Measurements from ENCODE around the gene SEC22A. TPM values are rescaled to one million over a fixed set of nuclear protein-coding genes. Genes with fewer than 3 reads are reported as not detected.

The SEC22A gene
- total RNA-seq, 1 donor from 2014 or later: 9.5 TPM

DNA sequence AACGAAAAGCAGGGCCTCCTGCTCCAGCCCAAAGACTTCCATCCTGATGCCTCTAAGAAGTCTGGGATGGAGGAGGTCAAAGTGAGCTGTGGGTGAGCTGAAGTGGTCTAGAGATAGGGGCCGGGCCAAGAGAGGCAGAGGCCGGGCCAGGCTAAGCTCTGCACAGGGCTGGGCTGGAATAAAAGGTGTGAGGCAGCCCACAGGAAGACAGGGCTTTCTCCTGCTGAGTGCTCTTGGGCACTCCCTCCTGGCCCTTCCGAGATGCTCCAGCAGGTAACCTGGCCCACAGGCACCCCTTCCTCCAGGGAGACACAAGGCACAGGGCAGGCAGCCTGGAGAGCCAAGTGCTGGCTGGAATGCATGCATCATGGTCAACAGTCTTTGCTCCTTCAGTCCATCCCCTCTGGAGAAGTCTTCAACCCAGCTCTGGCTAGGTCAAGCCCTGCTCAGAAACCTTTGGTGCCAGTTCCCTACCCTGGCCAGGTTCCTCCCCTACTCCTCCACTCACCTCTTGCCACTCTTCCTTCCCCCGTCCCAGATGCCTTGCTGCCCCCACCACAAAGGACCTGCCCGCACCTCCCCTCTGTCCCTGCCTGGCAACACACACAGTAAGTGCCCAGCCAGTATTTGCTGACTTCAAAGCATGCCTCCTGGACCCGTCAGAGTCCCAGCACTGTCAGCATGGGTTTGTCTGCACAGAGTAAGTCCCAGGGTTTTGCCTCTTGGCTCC is 93.6 kb downstream of the SEC22A start:
- Histone ChIP-seq H3K4me1 (peaks cover 28% of the 10 kb centered on the region), H3K36me3 (peaks cover 67% of the 10 kb centered on the region), H3K9me3 (replicated peaks) (no peaks in the 10 kb centered on the region), H3K27ac (replicated peaks) (no peak overlapping the region), H3K27me3 (ENCODE audit: low read depth) (no peaks in the 10 kb centered on the region), H3K4me3 (no peak overlapping the region)
- DNase-seq: no peak
- intact Hi-C loops (cut with micrococcal nuclease): no loop called here
- TF ChIP-seq, protein P1, sequence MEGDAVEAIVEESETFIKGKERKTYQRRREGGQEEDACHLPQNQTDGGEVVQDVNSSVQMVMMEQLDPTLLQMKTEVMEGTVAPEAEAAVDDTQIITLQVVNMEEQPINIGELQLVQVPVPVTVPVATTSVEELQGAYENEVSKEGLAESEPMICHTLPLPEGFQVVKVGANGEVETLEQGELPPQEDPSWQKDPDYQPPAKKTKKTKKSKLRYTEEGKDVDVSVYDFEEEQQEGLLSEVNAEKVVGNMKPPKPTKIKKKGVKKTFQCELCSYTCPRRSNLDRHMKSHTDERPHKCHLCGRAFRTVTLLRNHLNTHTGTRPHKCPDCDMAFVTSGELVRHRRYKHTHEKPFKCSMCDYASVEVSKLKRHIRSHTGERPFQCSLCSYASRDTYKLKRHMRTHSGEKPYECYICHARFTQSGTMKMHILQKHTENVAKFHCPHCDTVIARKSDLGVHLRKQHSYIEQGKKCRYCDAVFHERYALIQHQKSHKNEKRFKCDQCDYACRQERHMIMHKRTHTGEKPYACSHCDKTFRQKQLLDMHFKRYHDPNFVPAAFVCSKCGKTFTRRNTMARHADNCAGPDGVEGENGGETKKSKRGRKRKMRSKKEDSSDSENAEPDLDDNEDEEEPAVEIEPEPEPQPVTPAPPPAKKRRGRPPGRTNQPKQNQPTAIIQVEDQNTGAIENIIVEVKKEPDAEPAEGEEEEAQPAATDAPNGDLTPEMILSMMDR (IDR thresholded peaks at IDR 0.05; ENCODE audit: borderline replicate concordance): no peak

GRCh38 chr3:123295901-123296250 is 94.1 kb downstream of the SEC22A start:
- no peak for DNase-seq
- H3K36me3 ChIP-seq: peaks cover 67% of the 10 kb centered on the region
- no peak overlapping the region for H3K4me3 ChIP-seq
- TF ChIP-seq, protein P1 (IDR thresholded peaks at IDR 0.05; ENCODE audit: borderline replicate concordance): no peak
- intact Hi-C loops (cut with micrococcal nuclease): no loop called here
- H3K9me3 ChIP-seq (replicated peaks): no peaks in the 10 kb centered on the region
- H3K4me1 ChIP-seq: peaks cover 22% of the 10 kb centered on the region
- H3K27me3 ChIP-seq (ENCODE audit: low read depth): no peaks in the 10 kb centered on the region
- no peak overlapping the region for H3K27ac ChIP-seq (replicated peaks)

GRCh38 chr3:123296261-123296660 is 94.5 kb downstream of the SEC22A start:
- Histone ChIP-seq H3K27me3 (ENCODE audit: low read depth) (no peaks in the 10 kb centered on the region), H3K4me3 (no peak overlapping the region), H3K9me3 (replicated peaks) (no peaks in the 10 kb centered on the region), H3K4me1 (peaks cover 19% of the 10 kb centered on the region), H3K27ac (replicated peaks) (no peak overlapping the region), H3K36me3 (peaks cover 67% of the 10 kb centered on the region)
- intact Hi-C loops (cut with micrococcal nuclease): no loop called here
- TF ChIP-seq, protein P1 (IDR thresholded peaks at IDR 0.05; ENCODE audit: borderline replicate concordance): no peak
- no peak for DNase-seq

DNA sequence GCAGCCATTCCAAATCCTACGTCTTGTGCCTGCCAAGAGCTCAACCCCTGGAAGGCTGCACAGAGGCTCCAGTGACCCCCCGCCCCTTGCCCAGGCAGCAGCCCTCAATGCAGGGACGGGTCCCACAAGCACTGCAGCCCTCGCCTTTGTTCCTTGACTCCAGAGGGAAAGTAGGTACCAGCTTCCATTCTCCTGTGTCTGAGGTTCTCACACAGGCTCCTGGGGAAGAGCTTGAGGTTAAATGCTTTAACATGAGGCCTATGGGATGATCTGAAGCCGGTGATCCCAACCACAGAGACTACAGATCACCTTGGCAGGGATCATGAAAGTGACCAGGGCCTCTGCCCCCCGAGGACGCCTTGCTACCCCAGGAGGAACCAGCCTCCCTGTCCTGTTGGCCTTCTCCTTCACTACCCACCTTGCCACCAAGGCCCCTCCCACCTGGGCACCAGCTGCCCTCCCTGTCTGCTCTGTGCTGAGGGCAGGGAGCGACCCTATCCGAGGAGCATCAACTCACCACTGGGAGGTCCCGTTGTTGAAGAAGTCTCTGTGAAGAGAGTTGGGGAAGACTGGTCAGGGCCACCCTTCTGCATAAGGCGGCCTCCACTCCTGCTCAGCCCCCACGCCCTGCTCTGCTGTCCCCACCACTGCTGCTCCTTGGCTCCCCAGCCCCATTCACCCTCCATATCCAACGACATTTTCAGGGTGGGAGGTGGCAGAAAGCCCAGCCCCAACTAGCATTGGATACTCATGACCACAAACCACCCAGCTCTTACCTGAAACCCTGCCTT is 95.3 kb downstream of the SEC22A start:
- intact Hi-C loops (cut with micrococcal nuclease): no loop called here
- no peak overlapping the region for H3K4me3 ChIP-seq
- no peaks in the 10 kb centered on the region for H3K9me3 ChIP-seq (replicated peaks)
- no peaks in the 10 kb centered on the region for H3K27me3 ChIP-seq (ENCODE audit: low read depth)
- no peak for DNase-seq
- H3K36me3 ChIP-seq: peaks cover 66% of the 10 kb centered on the region
- TF ChIP-seq, protein P1 (IDR thresholded peaks at IDR 0.05; ENCODE audit: borderline replicate concordance): no peak
- H3K4me1 ChIP-seq: peaks cover 19% of the 10 kb centered on the region
- peak overlapping the region; percentile 38 for H3K27ac ChIP-seq (replicated peaks)

GRCh38 chr3:123297627-123297899 is 95.8 kb downstream of the SEC22A start:
- TF ChIP-seq, protein P1 (IDR thresholded peaks at IDR 0.05; ENCODE audit: borderline replicate concordance): no peak
- no peak overlapping the region for H3K4me3 ChIP-seq
- peak overlapping the region; percentile 38 for H3K27ac ChIP-seq (replicated peaks)
- peaks cover 70% of the 10 kb centered on the region for H3K36me3 ChIP-seq
- intact Hi-C loops (cut with micrococcal nuclease): no loop called here
- H3K4me1 ChIP-seq: peaks cover 21% of the 10 kb centered on the region
- no peaks in the 10 kb centered on the region for H3K27me3 ChIP-seq (ENCODE audit: low read depth)
- DNase-seq: no peak
- no peaks in the 10 kb centered on the region for H3K9me3 ChIP-seq (replicated peaks)

Measured in left ventricle myocardium inferior (tissue), 1 donor.